NCI-H526 (cell line): ENCODE results near the gene IFT25.
"Not testable (repeated sequence)": the region's sequence is repeated elsewhere in the genome, so short reads cannot be mapped to it uniquely, and the experiment has no call there.

Source experiments
- DNase-seq, 2 experiments: peaks; one replicate each; lab custom pipeline; 2025; lab: John Stamatoyannopoulos, UW

The IFT25 gene

DNA sequence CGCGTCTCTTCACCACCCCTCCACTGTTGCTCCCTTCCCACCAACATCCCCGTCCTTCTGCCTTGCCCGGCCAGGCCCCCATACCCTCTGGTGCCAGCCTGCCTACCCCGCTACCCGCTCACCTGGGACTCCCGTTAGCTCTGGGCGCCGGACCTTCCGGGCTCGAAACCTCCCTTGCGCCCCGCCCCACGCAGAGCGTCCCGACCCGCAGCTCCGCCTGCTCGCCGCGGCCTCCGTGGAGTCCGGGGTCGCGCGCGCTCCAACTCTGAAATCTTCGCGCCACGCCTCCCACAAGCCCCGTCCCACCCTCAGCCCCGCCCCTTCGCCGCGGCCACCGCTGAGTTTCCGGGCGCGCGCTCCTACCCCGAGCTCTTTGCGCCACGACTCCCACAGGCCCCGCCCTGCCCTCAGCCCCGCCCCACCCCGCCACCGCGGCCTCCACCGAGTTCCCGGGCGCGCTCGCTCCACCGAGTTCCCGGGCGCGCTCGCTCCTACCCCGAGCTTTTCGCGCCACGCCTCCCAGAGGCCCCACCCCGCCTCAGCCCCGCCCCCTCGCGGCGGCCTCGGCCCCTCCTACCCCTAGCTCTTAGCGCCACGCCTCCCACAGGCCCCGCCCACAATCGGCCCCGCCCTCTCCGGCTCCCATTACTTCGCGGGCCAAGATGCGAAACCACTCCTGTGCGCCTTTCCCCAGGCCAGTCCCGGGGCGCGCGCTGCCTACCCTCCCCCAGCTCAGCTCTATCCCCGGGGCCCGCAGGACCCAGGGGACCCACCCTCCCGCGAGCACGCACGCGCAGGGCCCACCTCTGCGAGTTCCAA lies at the start of gene IFT25:
IFT25 (minus strand) TSS at position 267 of the 819 bp plus-strand sequence. CDS start 5,617 bp downstream, outside the sequence.
- DNase-seq, result peak; percentile 88 to 96

DNA sequence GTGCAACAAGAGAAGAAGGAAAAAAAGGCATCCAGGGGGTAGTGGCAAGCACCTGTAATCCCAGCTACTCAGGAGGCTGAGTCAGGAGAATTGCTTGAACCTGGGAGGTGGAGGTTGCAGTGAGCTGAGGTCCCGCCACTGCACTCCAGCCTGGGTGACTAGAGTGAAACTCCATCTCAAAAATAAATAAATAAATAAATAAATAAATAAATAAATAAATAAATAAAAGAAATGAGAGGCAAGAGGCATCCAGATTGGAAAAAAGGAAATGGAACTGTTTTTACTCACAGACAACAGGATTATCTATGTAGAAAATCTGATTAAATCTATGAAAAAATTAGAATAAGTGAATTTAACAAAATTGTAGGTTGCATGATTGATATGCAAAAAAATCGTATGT lies 49.0 kb upstream of the IFT25 start:
- not testable (repeated sequence) for DNase-seq

DNA sequence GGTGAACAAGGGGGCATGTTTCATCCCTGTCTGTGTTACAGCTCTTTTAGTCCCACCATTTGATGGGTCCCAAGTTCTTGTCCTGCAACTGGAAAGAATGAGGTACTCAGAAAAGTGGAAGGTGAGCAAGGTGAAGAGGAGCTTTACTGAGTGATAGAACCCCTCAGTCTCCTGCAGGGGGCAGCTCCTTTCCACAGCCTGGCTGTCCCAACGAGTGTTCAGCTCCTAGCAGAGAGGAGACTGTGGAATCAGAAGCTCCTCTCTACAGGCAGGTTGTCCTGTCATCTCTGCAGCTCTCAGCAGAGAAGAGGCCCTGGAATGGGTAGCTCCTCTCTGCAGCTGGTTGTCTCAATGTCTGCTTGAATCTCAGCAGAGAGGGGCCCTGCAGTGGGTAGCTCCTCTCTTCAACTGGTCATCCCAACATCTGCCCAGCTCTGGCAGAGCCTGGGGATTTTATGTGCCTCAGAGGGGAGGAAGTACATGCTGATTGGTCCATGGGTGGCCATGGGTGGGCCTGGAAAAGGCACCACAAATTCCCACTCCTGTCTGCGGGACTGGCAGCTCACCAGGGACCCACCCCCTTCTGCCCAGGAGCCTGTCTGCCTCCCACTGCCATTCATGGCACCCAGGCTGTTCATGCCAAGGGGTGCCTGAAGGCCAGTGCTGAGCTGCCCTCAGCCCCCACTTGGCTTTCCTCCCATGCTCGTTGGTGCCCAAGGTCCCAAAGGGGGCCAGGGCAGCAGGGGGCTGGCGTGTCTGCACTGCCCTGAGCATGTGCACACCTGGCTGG lies 46.8 kb upstream of the IFT25 start:
- DNase-seq, result no peak

DNA sequence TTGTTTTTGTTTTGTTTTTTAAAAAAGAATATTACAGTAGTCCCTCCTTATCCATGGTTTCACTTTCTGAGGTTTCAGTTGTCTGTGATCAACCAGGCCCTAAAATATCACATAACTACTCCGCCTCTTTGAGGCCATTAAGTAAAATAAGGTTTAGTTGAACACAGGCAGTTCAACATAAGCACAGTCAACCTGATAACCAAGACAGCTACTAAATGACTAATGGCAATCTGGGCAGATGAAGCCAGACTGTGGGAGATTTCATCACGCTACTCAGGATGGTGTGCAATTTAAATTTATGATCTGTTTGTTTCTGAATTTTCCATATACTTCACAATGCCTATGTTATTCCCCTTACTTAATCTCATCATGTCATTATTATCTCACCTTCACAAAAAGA lies 42.4 kb upstream of the IFT25 start:
- no peak for DNase-seq

DNA sequence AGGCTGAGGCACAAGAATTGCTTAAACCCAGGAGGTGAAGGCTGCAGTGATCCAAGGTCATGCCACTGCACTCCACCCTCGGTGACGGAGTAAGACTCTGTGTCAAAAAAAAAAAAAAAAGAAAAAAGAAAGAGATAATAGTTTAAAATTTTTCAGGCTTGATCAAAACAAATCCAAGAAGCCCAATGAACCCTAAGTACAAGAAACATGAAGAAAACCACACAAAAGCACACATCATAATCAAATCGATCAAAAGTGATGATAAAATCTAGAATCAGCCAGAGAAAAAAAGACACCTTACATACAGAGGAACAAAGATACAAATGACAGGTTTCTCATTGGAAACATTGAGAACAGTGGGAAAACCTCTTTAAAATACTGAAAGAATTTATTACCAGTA lies 41.0 kb upstream of the IFT25 start:
- no peak for DNase-seq

- DNase-seq, result peak; percentile 77 to 84
Measured at GRCh38 chr1:53984726-53985125, 39.2 kb upstream of the IFT25 start.

DNA sequence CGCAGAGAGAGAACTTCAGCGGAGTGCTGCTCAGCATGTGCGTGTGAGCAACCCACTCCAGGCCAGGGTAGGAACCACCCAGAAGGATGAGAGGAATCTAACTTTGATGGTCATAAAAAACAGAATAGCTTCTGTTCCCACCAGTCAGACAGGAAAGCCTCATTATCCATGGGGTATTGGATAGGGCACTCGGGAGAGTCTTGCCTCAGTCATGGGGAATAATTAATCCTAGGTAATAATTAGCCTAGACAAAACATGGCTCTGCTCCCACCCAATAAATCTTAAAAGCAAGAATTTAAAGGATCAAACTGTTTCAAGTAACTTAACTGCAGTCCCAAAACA lies 37.2 kb upstream of the IFT25 start:
- DNase-seq, result no peak

- peak in 1 of 2 experiments; percentile 42 for DNase-seq
Measured at GRCh38 chr1:53982034-53982762, 36.7 kb upstream of the IFT25 start.

DNA sequence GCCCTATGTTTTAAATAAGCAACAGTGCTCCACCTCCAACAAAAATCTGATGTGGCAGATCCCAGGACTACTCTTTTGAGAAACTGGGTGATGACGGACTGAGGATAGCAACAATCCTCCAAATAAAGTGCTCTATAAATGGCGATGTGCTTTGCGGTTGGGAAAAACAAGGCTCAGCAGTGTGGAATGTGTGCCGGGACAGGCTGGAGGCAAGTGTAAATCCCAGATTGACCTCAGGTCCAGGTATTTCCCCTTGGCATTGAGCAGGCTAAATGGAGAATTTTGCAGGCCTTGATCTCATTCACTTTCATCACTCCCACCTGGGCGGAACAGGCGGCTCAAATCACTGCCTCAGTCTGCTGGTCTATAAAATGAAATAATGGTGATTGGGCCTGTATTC lies 35.7 kb upstream of the IFT25 start:
- no peak for DNase-seq

- no peak for DNase-seq
Measured at GRCh38 chr1:53979712-53980450, 34.4 kb upstream of the IFT25 start.

DNA sequence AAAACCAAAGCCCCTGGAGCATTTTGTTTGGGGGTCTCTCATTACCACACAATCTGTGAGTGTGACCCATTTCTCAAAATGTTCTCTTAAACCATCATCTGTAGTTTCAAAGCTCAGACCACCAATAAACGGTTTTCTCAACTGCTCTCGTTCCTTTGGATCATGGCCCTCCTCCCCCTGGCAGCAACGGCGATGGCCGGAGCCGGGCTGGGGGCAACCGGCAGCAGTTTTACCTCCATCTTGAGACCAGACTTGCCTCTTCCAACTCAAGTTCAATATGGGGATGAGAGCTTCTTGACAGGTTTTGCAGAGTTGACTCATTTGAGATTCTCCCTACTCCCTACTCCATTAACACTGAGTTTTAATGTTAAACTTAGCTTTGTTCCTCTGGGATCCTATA lies 30.4 kb upstream of the IFT25 start:
- no peak for DNase-seq

GRCh38 chr1:53971718-53972117 lies 26.2 kb upstream of the IFT25 start:
- DNase-seq, result no peak

- not testable (repeated sequence) for DNase-seq
Measured at GRCh38 chr1:53969323-53969722, 23.8 kb upstream of the IFT25 start.

GRCh38 chr1:53968125-53968513 lies 22.6 kb upstream of the IFT25 start:
- DNase-seq, result no peak

DNA sequence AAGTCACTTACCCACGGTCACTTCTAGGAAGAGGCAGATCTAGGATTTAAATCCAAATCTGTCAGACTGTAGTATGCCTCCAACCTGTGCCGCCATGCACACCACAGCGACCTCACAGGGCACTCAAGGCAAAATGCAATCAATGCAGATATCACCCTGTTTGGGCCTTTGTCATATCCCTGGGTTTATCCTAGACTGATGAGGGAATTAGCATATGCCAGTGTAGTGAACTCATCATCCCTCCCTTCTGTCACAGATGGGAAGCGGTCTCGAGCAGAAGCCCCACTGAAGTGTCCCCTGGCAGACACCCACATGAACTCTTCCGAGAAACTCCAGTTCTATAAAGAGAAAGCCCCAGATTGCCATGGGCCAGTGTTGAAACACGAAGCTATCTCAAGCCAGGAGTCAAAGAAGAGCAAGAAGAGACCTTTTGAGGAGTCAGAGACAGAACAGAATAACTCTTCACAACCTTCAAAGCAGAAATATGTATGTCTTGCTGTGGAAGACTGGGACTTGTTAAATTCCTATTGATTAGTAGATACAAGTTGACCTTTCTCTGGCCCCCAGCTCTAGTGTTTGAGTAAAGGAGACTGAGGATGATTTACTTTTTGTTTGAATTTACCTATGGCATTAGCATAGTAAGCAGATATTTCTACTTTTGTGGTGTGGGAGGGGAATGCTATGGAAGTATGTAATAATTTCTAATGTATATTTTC lies 22.1 kb upstream of the IFT25 start:
- DNase-seq, result no peak

- DNase-seq, result no peak
Measured at GRCh38 chr1:53966794-53967193, 21.3 kb upstream of the IFT25 start.

GRCh38 chr1:53964109-53964508 lies 18.6 kb upstream of the IFT25 start:
- DNase-seq, result no peak

DNA sequence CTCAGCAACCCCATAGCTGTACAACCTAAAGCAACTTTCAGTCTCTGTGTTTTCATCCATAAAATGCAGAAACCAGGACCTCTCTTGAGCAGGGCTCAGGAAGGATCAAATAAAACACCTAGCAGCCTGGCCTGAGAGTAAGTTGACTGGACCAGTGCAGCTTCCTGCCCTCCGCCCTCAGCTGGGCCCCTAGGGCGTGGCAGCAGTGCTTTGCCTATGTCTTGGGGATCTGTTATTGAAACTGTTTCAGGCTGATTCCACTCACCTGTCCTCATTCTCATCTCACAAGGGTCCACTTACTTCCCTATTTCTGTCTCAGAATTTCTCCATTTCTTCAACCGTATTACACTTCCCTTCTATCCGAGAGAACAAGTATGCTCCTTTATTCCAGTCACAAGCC lies 18.0 kb upstream of the IFT25 start:
- no peak for DNase-seq

- no peak for DNase-seq
Measured at GRCh38 chr1:53962395-53962794, 16.9 kb upstream of the IFT25 start.

- peak in 1 of 2 experiments; percentile 23 for DNase-seq
Measured at GRCh38 chr1:53959664-53960250, 14.3 kb upstream of the IFT25 start.
